ENCODE data around the gene GIGYF2.
"Not testable (repeated sequence)": the region's sequence is repeated elsewhere in the genome, so short reads cannot be mapped to it uniquely, and the experiment has no call there.

GIGYF2 gene

GRCh38 chr2:232846055-232846454 lies 148.9 kb downstream of the GIGYF2 start:
- Histone ChIP-seq H3K27ac (ENCODE audit: insufficient read depth, low read length, poor library complexity, severe bottlenecking) (no peak overlapping the region), H3K27me3 (replicated peaks; ENCODE audit: control insufficient read depth, insufficient read depth, low read length, poor library complexity, severe bottlenecking) (no peaks in the 10 kb centered on the region), H3K36me3 (ENCODE audit: control insufficient read depth, insufficient read depth, low read length) (peaks cover 88% of the 10 kb centered on the region), H3K9me3 (ENCODE audit: control insufficient read depth, low read length) (no peaks in the 10 kb centered on the region), H3K4me1 (ENCODE audit: control insufficient read depth, insufficient read depth, low read length, poor library complexity, severe bottlenecking) (no peaks in the 10 kb centered on the region), H3K4me3 (ENCODE audit: insufficient read depth, low read depth, low read length, poor library complexity, severe bottlenecking) (no peak overlapping the region)
- DNase-seq = no peak

GRCh38 chr2:232850039-232850438 lies 152.9 kb downstream of the GIGYF2 start:
- no peak for DNase-seq
- Histone ChIP-seq H3K27ac (ENCODE audit: insufficient read depth, low read length, poor library complexity, severe bottlenecking) (no peak overlapping the region), H3K27me3 (replicated peaks; ENCODE audit: control insufficient read depth, insufficient read depth, low read length, poor library complexity, severe bottlenecking) (no peaks in the 10 kb centered on the region), H3K4me3 (ENCODE audit: insufficient read depth, low read depth, low read length, poor library complexity, severe bottlenecking) (no peak overlapping the region), H3K4me1 (ENCODE audit: control insufficient read depth, insufficient read depth, low read length, poor library complexity, severe bottlenecking) (no peaks in the 10 kb centered on the region), H3K9me3 (ENCODE audit: control insufficient read depth, low read length) (no peaks in the 10 kb centered on the region), H3K36me3 (ENCODE audit: control insufficient read depth, insufficient read depth, low read length) (peaks cover 70% of the 10 kb centered on the region)

- H3K27me3 ChIP-seq (replicated peaks; ENCODE audit: control insufficient read depth, insufficient read depth, low read length, poor library complexity, severe bottlenecking); H3K4me1 ChIP-seq (ENCODE audit: control insufficient read depth, insufficient read depth, low read length, poor library complexity, severe bottlenecking); DNase-seq; H3K4me3 ChIP-seq (ENCODE audit: insufficient read depth, low read depth, low read length, poor library complexity, severe bottlenecking); H3K27ac ChIP-seq (ENCODE audit: insufficient read depth, low read length, poor library complexity, severe bottlenecking); H3K9me3 ChIP-seq (ENCODE audit: control insufficient read depth, low read length): not testable (repeated sequence)
- peaks cover 72% of the 10 kb centered on the region for H3K36me3 ChIP-seq (ENCODE audit: control insufficient read depth, insufficient read depth, low read length)
These were observed 154.9 kb downstream of the GIGYF2 start for GRCh38 chr2:232852081-232852480.

- Histone ChIP-seq H3K4me3 (ENCODE audit: insufficient read depth, low read depth, low read length, poor library complexity, severe bottlenecking) (no peak overlapping the region), H3K4me1 (ENCODE audit: control insufficient read depth, insufficient read depth, low read length, poor library complexity, severe bottlenecking) (no peaks in the 10 kb centered on the region), H3K9me3 (ENCODE audit: control insufficient read depth, low read length) (no peaks in the 10 kb centered on the region), H3K27ac (ENCODE audit: insufficient read depth, low read length, poor library complexity, severe bottlenecking) (no peak overlapping the region), H3K36me3 (ENCODE audit: control insufficient read depth, insufficient read depth, low read length) (peaks cover 72% of the 10 kb centered on the region), H3K27me3 (replicated peaks; ENCODE audit: control insufficient read depth, insufficient read depth, low read length, poor library complexity, severe bottlenecking) (no peaks in the 10 kb centered on the region)
- no peak for DNase-seq
These were observed 155.5 kb downstream of the GIGYF2 start for GRCh38 chr2:232852676-232853075.

- Histone ChIP-seq H3K4me3 (ENCODE audit: insufficient read depth, low read depth, low read length, poor library complexity, severe bottlenecking) (no peak overlapping the region), H3K4me1 (ENCODE audit: control insufficient read depth, insufficient read depth, low read length, poor library complexity, severe bottlenecking) (no peaks in the 10 kb centered on the region), H3K27me3 (replicated peaks; ENCODE audit: control insufficient read depth, insufficient read depth, low read length, poor library complexity, severe bottlenecking) (no peaks in the 10 kb centered on the region), H3K9me3 (ENCODE audit: control insufficient read depth, low read length) (no peaks in the 10 kb centered on the region), H3K36me3 (ENCODE audit: control insufficient read depth, insufficient read depth, low read length) (peaks cover 70% of the 10 kb centered on the region), H3K27ac (ENCODE audit: insufficient read depth, low read length, poor library complexity, severe bottlenecking) (no peak overlapping the region)
- no peak for DNase-seq
These were observed 157.0 kb downstream of the GIGYF2 start for GRCh38 chr2:232854082-232854481.

GRCh38 chr2:232857158-232857563 lies 160.0 kb downstream of the GIGYF2 start:
- no peaks in the 10 kb centered on the region for H3K9me3 ChIP-seq (ENCODE audit: control insufficient read depth, low read length)
- peaks cover 48% of the 10 kb centered on the region for H3K36me3 ChIP-seq (ENCODE audit: control insufficient read depth, insufficient read depth, low read length)
- no peak for DNase-seq
- no peak overlapping the region for H3K4me3 ChIP-seq (ENCODE audit: insufficient read depth, low read depth, low read length, poor library complexity, severe bottlenecking)
- no peaks in the 10 kb centered on the region for H3K4me1 ChIP-seq (ENCODE audit: control insufficient read depth, insufficient read depth, low read length, poor library complexity, severe bottlenecking)
- no peak overlapping the region for H3K27ac ChIP-seq (ENCODE audit: insufficient read depth, low read length, poor library complexity, severe bottlenecking)
- no peaks in the 10 kb centered on the region for H3K27me3 ChIP-seq (replicated peaks; ENCODE audit: control insufficient read depth, insufficient read depth, low read length, poor library complexity, severe bottlenecking)

- Histone ChIP-seq H3K9me3 (ENCODE audit: control insufficient read depth, low read length) (no peaks in the 10 kb centered on the region), H3K36me3 (ENCODE audit: control insufficient read depth, insufficient read depth, low read length) (peaks cover 42% of the 10 kb centered on the region), H3K4me3 (ENCODE audit: insufficient read depth, low read depth, low read length, poor library complexity, severe bottlenecking) (no peak overlapping the region), H3K27me3 (replicated peaks; ENCODE audit: control insufficient read depth, insufficient read depth, low read length, poor library complexity, severe bottlenecking) (no peaks in the 10 kb centered on the region), H3K27ac (ENCODE audit: insufficient read depth, low read length, poor library complexity, severe bottlenecking) (no peak overlapping the region), H3K4me1 (ENCODE audit: control insufficient read depth, insufficient read depth, low read length, poor library complexity, severe bottlenecking) (no peaks in the 10 kb centered on the region)
- DNase-seq = no peak
These were observed 162.3 kb downstream of the GIGYF2 start for GRCh38 chr2:232859385-232859916.

GRCh38 chr2:232860593-232861241 lies 163.6 kb downstream of the GIGYF2 start:
- Histone ChIP-seq H3K36me3 (ENCODE audit: control insufficient read depth, insufficient read depth, low read length) (peaks cover 36% of the 10 kb centered on the region), H3K9me3 (ENCODE audit: control insufficient read depth, low read length) (no peaks in the 10 kb centered on the region), H3K4me1 (ENCODE audit: control insufficient read depth, insufficient read depth, low read length, poor library complexity, severe bottlenecking) (no peaks in the 10 kb centered on the region), H3K27ac (ENCODE audit: insufficient read depth, low read length, poor library complexity, severe bottlenecking) (no peak overlapping the region), H3K4me3 (ENCODE audit: insufficient read depth, low read depth, low read length, poor library complexity, severe bottlenecking) (no peak overlapping the region), H3K27me3 (replicated peaks; ENCODE audit: control insufficient read depth, insufficient read depth, low read length, poor library complexity, severe bottlenecking) (no peaks in the 10 kb centered on the region)
- no peak for DNase-seq

- H3K9me3 ChIP-seq (ENCODE audit: control insufficient read depth, low read length) = no peaks in the 10 kb centered on the region
- peaks cover 29% of the 10 kb centered on the region for H3K36me3 ChIP-seq (ENCODE audit: control insufficient read depth, insufficient read depth, low read length)
- no peak overlapping the region for H3K4me3 ChIP-seq (ENCODE audit: insufficient read depth, low read depth, low read length, poor library complexity, severe bottlenecking)
- no peak for DNase-seq
- no peaks in the 10 kb centered on the region for H3K4me1 ChIP-seq (ENCODE audit: control insufficient read depth, insufficient read depth, low read length, poor library complexity, severe bottlenecking)
- H3K27ac ChIP-seq (ENCODE audit: insufficient read depth, low read length, poor library complexity, severe bottlenecking) = no peak overlapping the region
- no peaks in the 10 kb centered on the region for H3K27me3 ChIP-seq (replicated peaks; ENCODE audit: control insufficient read depth, insufficient read depth, low read length, poor library complexity, severe bottlenecking)
These were observed 164.2 kb downstream of the GIGYF2 start for GRCh38 chr2:232861353-232861752.

- no peak for DNase-seq
- Histone ChIP-seq H3K4me1 (ENCODE audit: control insufficient read depth, insufficient read depth, low read length, poor library complexity, severe bottlenecking) (no peaks in the 10 kb centered on the region), H3K9me3 (ENCODE audit: control insufficient read depth, low read length) (no peaks in the 10 kb centered on the region), H3K36me3 (ENCODE audit: control insufficient read depth, insufficient read depth, low read length) (peaks cover 4% of the 10 kb centered on the region), H3K27ac (ENCODE audit: insufficient read depth, low read length, poor library complexity, severe bottlenecking) (no peak overlapping the region), H3K4me3 (ENCODE audit: insufficient read depth, low read depth, low read length, poor library complexity, severe bottlenecking) (no peak overlapping the region), H3K27me3 (replicated peaks; ENCODE audit: control insufficient read depth, insufficient read depth, low read length, poor library complexity, severe bottlenecking) (no peaks in the 10 kb centered on the region)
These were observed 166.9 kb downstream of the GIGYF2 start for GRCh38 chr2:232863996-232864395.

All from effector memory CD4-positive, alpha-beta T cell (primary cell).